Measurements from ENCODE around the gene C21orf58. TPM values are rescaled to one million over a fixed set of nuclear protein-coding genes. Genes with fewer than 3 reads are reported as not detected.

C21orf58 gene
- total RNA-seq, 1 experiment from 2014 or later = 20.3 TPM

DNA sequence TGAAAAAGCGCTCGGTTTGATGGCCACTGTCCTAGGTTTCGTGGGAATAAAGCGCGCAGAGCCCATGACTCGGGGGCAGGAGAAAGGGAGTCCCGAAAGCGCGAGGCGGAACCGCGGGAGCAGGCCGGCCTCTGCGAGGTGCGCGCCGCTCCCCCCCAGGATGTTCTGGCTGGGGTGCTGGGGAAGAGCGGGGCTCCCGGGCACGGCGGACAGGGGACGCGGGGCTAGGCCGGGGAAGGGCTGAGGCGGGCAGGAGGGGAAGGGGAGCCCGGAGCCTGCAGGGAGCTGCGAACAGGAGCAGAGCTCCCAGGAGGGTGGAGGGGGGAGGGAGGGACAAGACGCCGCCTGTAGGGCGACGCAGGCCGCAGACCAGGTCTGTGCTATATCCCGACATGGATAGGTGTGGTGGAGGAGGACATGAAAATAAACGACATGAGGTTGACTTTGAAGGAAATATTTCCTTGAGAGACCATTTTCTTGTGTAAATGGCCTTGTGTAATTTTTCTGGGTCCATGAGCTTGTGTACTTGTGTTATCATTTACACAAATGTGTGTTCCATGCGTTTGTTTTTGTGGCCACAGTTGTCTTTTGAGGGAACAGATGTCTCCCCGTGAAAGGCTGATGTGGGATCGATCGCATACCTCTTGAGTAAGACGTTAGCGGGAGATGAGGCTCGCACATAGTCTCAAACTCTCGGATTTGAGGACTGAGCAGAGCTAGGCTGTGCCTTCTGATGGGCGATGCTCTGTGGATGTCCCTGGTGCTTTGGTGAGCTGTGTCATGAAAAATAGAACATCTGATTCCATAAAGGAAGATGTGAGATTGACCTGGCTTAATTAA, 1.6 kb upstream of the C21orf58 start:
- Histone ChIP-seq H3K36me3 (peaks cover 82% of the 10 kb centered on the region), H3K4me3 (peak overlapping the region; percentile 93)
- peak; percentile 40 to 67 for DNase-seq (ENCODE audit: low read depth in 1 of 2, low spot score in 2 of 2)

DNA sequence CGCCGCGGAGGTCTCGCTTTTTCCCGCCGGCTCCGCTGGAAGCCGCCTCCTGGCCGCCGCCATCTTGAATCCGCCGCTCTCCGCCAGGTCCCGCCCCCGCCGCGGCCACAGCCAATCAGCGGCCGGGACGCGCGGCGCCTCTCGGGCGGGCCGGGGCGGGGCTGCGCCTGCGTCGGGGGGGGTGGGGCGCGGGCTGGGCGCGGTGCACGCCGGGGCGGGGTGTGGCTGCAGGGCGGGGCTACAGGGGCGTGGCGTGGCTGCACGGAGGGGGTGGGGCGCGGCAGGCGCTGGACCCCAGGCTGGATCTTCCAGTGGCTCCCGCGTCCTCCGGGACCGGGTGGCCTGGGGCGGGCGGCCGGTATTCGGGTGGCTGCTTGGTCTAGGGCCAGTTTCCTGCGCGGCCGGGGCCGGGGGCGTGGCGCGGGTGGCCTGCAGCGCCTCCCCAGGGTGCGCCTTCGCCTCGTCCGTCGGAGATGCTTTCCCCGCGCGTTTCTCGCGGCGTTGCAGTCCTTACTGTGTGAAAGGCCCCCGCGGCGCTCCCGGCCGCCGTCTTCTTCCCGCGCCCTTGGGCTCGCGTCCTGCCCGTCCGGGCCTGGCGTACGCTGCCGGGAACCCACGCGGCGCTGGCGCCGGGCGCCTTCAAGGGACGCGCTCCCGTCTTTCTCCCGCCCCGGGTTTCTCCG, 861 bp upstream of the C21orf58 start:
- Histone ChIP-seq H3K4me1 (replicated peaks) (peaks cover 45% of the 10 kb centered on the region), H3K36me3 (peaks cover 77% of the 10 kb centered on the region), H3K4me3 (peak overlapping the region; percentile 93), H3K27ac (peak overlapping the region; percentile 98), H3K9me3 (replicated peaks) (peaks cover 4% of the 10 kb centered on the region; the same call in 1 of the 2 replicates), H3K27me3 (replicated peaks) (no peaks in the 10 kb centered on the region)
- DNase-seq (ENCODE audit: low read depth in 1 of 2, low spot score in 2 of 2) = peak; percentile 85 to 93

More for the DNA sequence above, 1.6 kb upstream of the C21orf58 start:
- Histone ChIP-seq H3K9me3 (replicated peaks) (peaks cover 4% of the 10 kb centered on the region; the same call in 1 of the 2 replicates), H3K27me3 (replicated peaks) (no peaks in the 10 kb centered on the region), H3K4me1 (replicated peaks) (peaks cover 45% of the 10 kb centered on the region), H3K27ac (peak overlapping the region; percentile 75)

DNA sequence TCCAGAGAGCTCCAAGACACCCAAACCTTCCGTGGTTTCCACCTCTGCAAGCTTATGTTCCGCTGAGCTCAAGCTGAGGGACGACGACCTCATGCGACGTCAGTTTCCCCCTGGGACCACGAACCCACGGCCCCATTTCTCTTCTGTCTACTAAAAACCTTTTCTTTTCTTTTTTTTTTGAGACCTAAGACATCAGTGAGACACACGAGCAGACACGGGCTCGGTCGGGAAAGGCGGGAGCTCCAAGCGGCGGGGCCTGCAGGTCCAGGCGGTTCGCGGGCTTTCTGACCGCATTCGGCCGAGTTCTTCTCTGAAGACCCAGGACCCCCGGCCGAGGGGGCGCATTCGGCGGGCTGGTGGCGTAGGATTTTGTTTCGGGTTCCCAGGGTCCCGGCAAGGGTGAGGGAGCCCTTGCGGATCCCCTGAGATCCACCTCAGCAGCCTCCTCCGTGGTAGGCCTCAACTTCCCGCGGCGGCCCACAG, 402 bp downstream of the C21orf58 start:
- DNase-seq (ENCODE audit: low read depth in 1 of 2, low spot score in 2 of 2) = no peak
- peaks cover 4% of the 10 kb centered on the region; the same call in 1 of the 2 replicates for H3K9me3 ChIP-seq (replicated peaks)
- peaks cover 45% of the 10 kb centered on the region for H3K4me1 ChIP-seq (replicated peaks)
- peaks cover 78% of the 10 kb centered on the region for H3K36me3 ChIP-seq
- H3K4me3 ChIP-seq = peak overlapping the region; percentile 93
- peak overlapping the region; percentile 98 for H3K27ac ChIP-seq
- no peaks in the 10 kb centered on the region for H3K27me3 ChIP-seq (replicated peaks)

DNA sequence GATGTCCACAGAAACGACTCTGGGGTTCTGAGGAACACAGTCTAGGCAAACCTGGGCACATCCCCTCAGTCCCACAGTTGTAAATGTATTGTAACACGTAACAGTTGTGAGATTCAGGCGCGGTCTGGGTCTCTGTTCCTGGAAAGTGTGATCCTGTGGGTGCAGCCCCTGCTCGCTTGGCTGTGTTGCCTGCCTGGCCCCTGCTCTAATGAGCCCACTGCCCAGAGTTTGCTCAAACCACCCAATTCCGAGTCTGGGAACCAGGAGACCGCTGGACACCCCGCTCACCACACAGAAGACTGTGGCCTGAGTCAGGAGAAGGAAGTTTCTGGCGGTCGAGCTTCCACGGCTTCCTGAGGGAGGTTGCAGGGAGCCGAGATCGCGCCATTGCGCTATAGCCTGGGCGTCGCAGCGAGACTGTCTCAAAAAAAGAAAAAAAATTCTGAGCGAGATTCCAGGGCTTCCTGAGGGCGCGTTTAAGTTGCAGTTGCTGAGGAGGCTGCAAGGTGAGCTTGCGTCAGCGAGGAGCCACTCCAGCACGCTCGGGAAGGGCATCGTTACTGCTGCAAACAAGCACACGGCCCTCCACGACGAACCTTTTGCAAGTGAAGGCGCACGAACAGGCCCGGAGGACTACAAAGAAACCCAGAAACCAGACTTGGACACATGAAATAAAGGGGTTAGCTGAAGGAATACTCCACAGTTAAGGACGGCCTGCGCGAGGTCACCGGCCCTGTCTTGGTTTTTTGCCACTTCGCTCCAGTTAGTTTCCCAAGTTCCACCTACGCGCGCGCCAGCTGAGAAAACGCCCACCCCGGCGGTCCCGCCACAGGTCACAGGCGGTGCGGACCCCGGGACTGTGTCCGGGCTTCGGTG, 1.1 kb downstream of the C21orf58 start:
- H3K9me3 ChIP-seq (replicated peaks) = peaks cover 4% of the 10 kb centered on the region; the same call in 1 of the 2 replicates
- peak overlapping the region; percentile 93 for H3K4me3 ChIP-seq
- H3K27me3 ChIP-seq (replicated peaks) = no peaks in the 10 kb centered on the region
- peaks cover 80% of the 10 kb centered on the region for H3K36me3 ChIP-seq
- H3K27ac ChIP-seq = peak overlapping the region; percentile 98
- H3K4me1 ChIP-seq (replicated peaks) = peaks cover 43% of the 10 kb centered on the region
- DNase-seq (ENCODE audit: low read depth in 1 of 2, low spot score in 2 of 2) = peak in 1 of 2 experiments; percentile 38

DNA sequence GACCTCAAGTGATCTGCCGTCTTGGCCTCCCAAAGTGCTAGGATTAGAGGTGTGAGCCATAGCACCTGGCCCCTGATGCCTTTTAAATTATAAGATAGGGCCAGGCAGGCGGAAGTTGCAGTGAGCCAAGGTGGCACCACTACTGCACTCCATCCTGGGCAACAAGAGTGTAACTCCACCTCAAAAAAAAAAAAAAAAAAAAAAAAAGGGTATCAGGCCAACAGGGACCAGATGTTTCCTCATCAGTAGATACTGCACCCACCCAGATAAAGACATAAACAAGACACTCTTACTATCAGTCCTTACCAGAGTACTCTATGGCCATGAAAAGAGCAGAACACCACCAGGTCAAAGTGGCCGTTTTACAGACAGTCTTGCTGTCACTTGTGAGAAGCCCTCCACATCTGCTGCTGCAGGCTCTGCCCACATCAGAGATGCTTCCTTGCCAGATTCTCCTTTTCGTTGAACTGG, 3.3 kb downstream of the C21orf58 start:
- Histone ChIP-seq H3K36me3 (peaks cover 81% of the 10 kb centered on the region), H3K27me3 (replicated peaks) (no peaks in the 10 kb centered on the region), H3K9me3 (replicated peaks) (peaks cover 4% of the 10 kb centered on the region; the same call in 1 of the 2 replicates), H3K4me1 (replicated peaks) (peaks cover 24% of the 10 kb centered on the region), H3K27ac (no peak overlapping the region), H3K4me3 (no peak overlapping the region)
- no peak for DNase-seq (ENCODE audit: low read depth in 1 of 2, low spot score in 2 of 2)

DNA sequence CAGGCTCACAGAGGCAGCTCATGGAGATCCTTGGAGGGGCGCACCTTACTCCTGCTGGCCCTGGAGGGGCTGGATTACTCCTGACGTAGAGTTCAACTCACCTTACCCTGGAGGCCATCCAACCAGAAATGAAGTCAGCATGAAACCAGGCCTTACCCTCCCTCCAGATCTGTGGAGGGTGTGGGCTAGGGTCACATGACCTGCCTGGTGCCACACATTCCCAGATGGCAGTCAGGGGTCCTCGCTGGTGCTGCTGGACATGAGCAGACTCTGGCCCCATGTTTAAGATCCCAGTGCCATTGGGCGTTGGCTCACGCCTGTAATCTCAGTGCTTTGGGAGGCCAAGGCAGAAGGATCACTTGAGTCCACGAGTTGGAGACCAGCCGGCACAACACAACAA, 4.5 kb downstream of the C21orf58 start:
- H3K4me1 ChIP-seq (replicated peaks) = peaks cover 19% of the 10 kb centered on the region
- H3K27me3 ChIP-seq (replicated peaks) = no peaks in the 10 kb centered on the region
- peaks cover 86% of the 10 kb centered on the region for H3K36me3 ChIP-seq
- no peak overlapping the region for H3K27ac ChIP-seq
- DNase-seq (ENCODE audit: low read depth in 1 of 2, low spot score in 2 of 2) = no peak
- no peaks in the 10 kb centered on the region for H3K9me3 ChIP-seq (replicated peaks)
- no peak overlapping the region for H3K4me3 ChIP-seq

DNA sequence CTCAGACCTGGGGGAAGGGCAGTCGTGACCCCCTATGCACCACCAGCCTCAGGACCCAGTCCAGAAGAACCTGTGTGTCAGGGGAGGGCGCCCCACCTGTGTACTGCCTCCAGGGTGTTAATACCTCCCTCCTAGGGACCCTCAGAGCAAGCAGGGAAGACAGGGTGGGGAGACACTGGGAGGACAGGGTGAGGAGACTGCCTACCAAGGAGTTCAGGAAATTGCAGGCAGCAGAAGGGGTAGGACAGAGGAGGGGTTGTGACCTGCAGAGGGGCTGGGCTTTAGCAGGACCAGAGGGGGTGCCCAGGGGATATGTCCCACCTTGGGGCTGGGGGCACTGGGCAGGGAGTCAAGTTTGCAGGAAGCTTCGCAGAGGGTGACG, 5.2 kb downstream of the C21orf58 start:
- H3K27me3 ChIP-seq (replicated peaks) = no peaks in the 10 kb centered on the region
- no peak overlapping the region for H3K27ac ChIP-seq
- H3K4me1 ChIP-seq (replicated peaks) = peaks cover 19% of the 10 kb centered on the region
- no peak for DNase-seq (ENCODE audit: low read depth in 1 of 2, low spot score in 2 of 2)
- H3K4me3 ChIP-seq = no peak overlapping the region
- H3K36me3 ChIP-seq = peaks cover 87% of the 10 kb centered on the region
- no peaks in the 10 kb centered on the region for H3K9me3 ChIP-seq (replicated peaks)

DNA sequence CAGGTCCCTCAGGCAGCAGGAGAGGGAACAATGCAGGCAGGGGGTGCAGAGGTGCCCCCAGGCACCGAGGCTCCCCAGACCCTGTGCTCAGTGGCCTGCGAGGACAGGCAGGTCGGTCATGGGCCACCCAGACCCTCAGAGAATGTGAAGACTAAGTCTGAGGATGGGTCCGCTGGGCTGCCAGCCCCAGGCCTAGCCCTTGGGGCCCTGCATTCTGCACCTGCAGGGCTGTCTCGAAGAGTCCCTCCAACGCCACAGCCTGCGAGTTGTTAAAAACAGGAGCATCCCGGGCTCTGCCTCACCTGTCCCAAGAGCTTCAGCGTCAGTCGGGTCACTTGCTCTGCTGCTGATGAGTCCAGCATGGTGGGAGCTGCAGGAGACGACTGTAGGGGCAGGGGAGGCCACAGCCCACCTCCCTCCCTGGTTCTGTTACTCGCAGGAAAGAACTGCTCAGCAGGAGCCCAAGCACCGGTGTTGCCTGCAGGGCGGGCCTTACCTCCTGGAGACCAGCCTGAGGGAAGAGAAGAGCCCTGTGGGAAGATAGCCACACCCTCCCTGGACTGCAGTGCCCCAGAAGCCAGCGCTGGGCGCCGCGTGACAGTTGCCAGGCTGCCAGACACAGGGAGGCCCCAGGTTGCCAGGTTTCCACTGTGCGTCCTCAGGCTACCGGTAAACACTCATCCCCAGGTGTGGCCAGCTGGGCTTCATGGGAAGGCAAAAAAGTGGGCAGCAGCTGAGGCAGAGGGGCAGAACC, 5.8 kb downstream of the C21orf58 start:
- H3K4me3 ChIP-seq = no peak overlapping the region
- peaks cover 87% of the 10 kb centered on the region for H3K36me3 ChIP-seq
- DNase-seq (ENCODE audit: low read depth in 1 of 2, low spot score in 2 of 2) = peak in 1 of 2 experiments; percentile 44
- no peaks in the 10 kb centered on the region for H3K9me3 ChIP-seq (replicated peaks)
- H3K27me3 ChIP-seq (replicated peaks) = no peaks in the 10 kb centered on the region
- no peak overlapping the region for H3K27ac ChIP-seq
- peaks cover 16% of the 10 kb centered on the region for H3K4me1 ChIP-seq (replicated peaks)

DNA sequence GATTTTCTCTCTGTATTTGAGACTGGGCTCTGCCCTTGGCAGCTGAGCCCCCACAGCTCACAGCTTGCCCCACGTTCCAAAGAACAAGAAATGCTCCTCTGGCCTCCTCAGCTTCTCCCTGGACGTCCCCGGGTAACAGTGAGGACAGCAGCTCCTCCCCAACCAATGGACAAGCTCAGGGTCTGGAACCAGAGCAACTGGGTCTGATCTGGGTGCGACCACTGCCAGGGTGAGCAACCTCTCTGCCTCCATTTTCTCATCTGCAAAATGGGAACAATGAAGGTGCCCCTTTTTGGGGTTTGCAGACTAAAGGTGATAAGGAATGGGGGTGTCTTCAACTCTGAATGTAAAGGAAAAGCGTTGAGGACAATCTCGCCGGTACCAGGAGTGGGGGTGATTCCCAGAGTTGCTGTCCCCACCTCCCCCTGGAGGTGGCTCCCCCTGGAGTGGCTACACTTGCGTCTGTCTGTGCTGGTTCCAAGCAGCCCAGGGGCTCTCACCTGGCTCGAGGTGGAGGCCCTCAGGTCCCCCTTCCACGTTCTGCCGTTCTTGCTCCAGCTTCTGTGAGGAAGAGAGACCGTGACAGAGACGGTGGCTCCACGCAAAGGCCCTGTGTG, 6.9 kb downstream of the C21orf58 start:
- no peaks in the 10 kb centered on the region for H3K9me3 ChIP-seq (replicated peaks)
- H3K27me3 ChIP-seq (replicated peaks) = no peaks in the 10 kb centered on the region
- H3K4me1 ChIP-seq (replicated peaks) = peaks cover 5% of the 10 kb centered on the region
- peaks cover 83% of the 10 kb centered on the region for H3K36me3 ChIP-seq
- H3K27ac ChIP-seq = no peak overlapping the region
- no peak for DNase-seq (ENCODE audit: low read depth in 1 of 2, low spot score in 2 of 2)
- H3K4me3 ChIP-seq = no peak overlapping the region

DNA sequence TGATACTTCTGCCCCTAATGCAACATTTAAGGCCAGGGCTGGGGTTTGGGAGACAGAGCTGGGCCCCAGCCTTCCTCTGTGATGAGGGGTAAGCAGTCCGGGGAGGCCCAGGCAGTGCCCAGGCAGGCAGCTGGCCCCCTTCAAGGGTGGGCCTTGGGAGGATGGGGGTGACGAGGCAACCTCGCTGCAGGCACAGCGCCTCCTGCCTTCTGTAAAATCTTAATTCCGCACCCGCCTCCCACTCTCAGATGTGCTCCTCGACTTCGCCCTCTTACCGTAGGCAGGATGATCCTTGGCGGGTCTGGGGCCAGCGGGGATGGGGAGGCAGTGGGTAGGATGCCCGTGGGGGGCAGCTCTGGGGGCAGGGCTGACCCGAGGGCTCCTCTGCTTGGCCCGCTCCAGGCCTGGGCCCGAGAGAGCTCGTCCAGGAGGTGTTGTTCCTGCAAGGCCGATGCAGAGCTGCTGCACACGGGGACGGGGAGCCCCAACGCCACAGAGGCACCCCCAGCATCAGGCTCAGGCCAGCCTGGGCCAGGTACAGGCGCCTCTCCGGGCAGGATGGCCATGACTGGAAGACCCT, 9.1 kb downstream of the C21orf58 start:
- no peak for DNase-seq (ENCODE audit: low read depth in 1 of 2, low spot score in 2 of 2)
- H3K27ac ChIP-seq = no peak overlapping the region
- no peaks in the 10 kb centered on the region for H3K27me3 ChIP-seq (replicated peaks)
- H3K9me3 ChIP-seq (replicated peaks) = no peaks in the 10 kb centered on the region
- no peaks in the 10 kb centered on the region for H3K4me1 ChIP-seq (replicated peaks)
- no peak overlapping the region for H3K4me3 ChIP-seq
- peaks cover 87% of the 10 kb centered on the region for H3K36me3 ChIP-seq

DNA sequence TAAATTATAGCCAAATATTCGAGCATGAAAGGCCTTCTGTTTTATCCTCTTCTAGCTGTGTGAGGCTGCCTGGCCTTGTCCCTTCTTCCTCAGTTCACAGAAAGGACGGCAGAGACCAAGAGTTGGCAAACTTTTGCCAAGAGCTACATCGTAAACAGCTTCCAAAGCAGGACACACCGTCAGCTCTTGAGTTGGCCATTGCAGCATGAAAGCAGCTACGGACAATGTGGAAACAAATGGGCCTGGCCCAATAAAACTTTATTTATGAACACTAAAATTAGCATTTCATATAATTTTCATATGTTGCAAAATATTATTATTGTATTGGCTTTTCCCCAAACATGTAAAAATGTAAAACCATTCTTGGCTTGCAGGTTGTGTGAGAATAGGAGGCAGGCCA, 10.7 kb downstream of the C21orf58 start:
- H3K9me3 ChIP-seq (replicated peaks) = no peaks in the 10 kb centered on the region
- H3K36me3 ChIP-seq = peaks cover 87% of the 10 kb centered on the region
- no peak for DNase-seq (ENCODE audit: low read depth in 1 of 2, low spot score in 2 of 2)

DNA sequence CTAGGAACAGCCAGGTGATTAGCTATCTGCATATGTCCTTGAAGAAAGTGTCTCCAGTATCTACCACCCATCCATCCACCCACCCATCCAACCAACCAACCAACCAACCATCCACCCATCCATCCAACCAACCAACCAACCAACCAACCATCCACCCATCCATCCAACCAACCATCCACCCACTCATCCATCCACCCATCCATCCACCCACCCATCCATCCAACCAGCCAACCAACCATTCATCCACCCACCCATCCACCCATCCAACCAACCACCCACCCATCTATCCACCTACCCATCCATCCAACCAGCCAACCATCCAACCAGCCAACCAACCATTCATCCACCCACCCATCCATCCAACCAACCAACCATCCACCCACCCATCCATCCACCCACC, 12.1 kb downstream of the C21orf58 start:
- H3K4me1 ChIP-seq (replicated peaks) = no peaks in the 10 kb centered on the region
- H3K36me3 ChIP-seq = peaks cover 87% of the 10 kb centered on the region
- H3K4me3 ChIP-seq = no peak overlapping the region
- H3K27me3 ChIP-seq (replicated peaks) = no peaks in the 10 kb centered on the region
- no peaks in the 10 kb centered on the region for H3K9me3 ChIP-seq (replicated peaks)
- DNase-seq (ENCODE audit: low read depth in 1 of 2, low spot score in 2 of 2) = no peak
- no peak overlapping the region for H3K27ac ChIP-seq

More for the DNA sequence above, 10.7 kb downstream of the C21orf58 start:
- no peak overlapping the region for H3K4me3 ChIP-seq
- no peaks in the 10 kb centered on the region for H3K27me3 ChIP-seq (replicated peaks)
- no peaks in the 10 kb centered on the region for H3K4me1 ChIP-seq (replicated peaks)
- no peak overlapping the region for H3K27ac ChIP-seq

All from SJSA1 (cell line).